Activated CD8-positive, alpha-beta T cell treated with anti-CD3 and anti-CD28 coated beads for 36 hours (primary cell): Measurements from ENCODE around the gene FCRLB. TPM values are rescaled to one million over a fixed set of nuclear protein-coding genes. Genes with fewer than 3 reads are reported as not detected.

Experiments used
- ATAC-seq: fragments of 200-7000 bp; cut with Tn5 transposase; one replicate; pipeline ENCODE4 v1.10.0; 2021; ENCODE audit warnings: mild to moderate bottlenecking, moderate library complexity
- CTCF ChIA-PET: fragments of 350-600 bp; sonication (Branson Sonifier 250); formaldehyde crosslinking; loops from one replicate; lab custom pipeline; 2021; ENCODE audit warnings: antibody characterized with exemption; lab: Charles Lee
- POLR2A ChIA-PET: fragments of 350-600 bp; sonication (Branson Sonifier 250); formaldehyde crosslinking; loops from one replicate; lab custom pipeline; 2021; ENCODE audit warnings: antibody characterized with exemption; lab: Charles Lee
- DNase-seq: peaks from one replicate; pipeline ENCODE4 v3.0.0-alpha.2; 2020
- H3K27ac Mint-ChIP-seq: one replicate; pipeline ENCODE4 v1.8.0; 2021; ENCODE audit warnings: mild to moderate bottlenecking, mixed read lengths
- H3K27me3 Mint-ChIP-seq: one replicate; pipeline ENCODE4 v1.8.0; 2021; ENCODE audit warnings: mixed read lengths
- H3K36me3 Mint-ChIP-seq: one replicate; pipeline ENCODE4 v1.8.0; 2021; ENCODE audit warnings: low read depth, mixed read lengths
- H3K4me1 Mint-ChIP-seq: one replicate; pipeline ENCODE4 v1.8.0; 2021; ENCODE audit warnings: low read depth, mixed read lengths
- H3K4me3 Mint-ChIP-seq: one replicate; pipeline ENCODE4 v1.8.0; 2021; ENCODE audit warnings: mild to moderate bottlenecking, moderate library complexity, mixed read lengths
- H3K9me3 Mint-ChIP-seq: one replicate; pipeline ENCODE4 v1.8.0; 2021; ENCODE audit warnings: mixed read lengths
- intact Hi-C: fragments of 100-400 bp; cut with micrococcal nuclease; formaldehyde crosslinking; loops from one replicate; pipeline ENCODE4 v1.10.0; 2022
- total RNA-seq, 2 experiments: library from RNA; stranded (reverse); gene quantifications; one replicate each; pipeline ENCODE4 v1.2.3, GENCODE V29; 2021
- TF ChIP-seq, protein P1 (sequence below): fragments of 200-600 bp; IDR thresholded peaks from one replicate; pipeline ENCODE4 v1.8.0; 2022; ENCODE audit warnings: antibody characterized with exemption, mild to moderate bottlenecking

FCRLB gene
- total RNA-seq, 2 experiments from 2014 or later = 0.49 to 0.68 TPM

DNA sequence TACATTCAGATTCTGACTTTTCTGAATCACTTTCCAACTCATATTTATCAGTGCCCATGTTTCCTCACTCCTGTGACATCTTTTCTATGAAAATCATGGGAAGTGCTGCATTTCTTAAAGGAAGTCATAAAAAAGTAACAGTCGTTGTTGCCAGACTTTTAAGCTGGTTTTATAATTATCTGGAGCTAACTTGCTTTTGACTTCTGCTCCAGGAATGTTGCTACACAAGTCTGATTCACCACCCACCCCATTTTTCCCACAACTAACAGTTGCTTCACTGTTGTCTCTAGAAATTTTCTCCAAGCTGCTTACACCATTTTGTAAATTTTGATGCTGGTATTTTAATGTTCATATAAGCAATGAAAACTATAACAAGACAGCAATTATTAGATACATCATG lies 12.2 kb downstream of the FCRLB start:
- Mint-ChIP-seq H3K36me3 (no peaks in the 10 kb centered on the region), H3K9me3 (no peaks in the 10 kb centered on the region), H3K4me3 (no peak overlapping the region), H3K27ac (no peak overlapping the region), H3K4me1 (peaks cover 49% of the 10 kb centered on the region), H3K27me3 (peaks cover 3% of the 10 kb centered on the region)
- no peak for DNase-seq
- intact Hi-C loops = loop anchor here (10.0 kb wide), 1 partner anchor 109 kb away; no protein-coding TSS in a partner anchor
- ATAC-seq = no peak
- TF ChIP-seq, protein P1, sequence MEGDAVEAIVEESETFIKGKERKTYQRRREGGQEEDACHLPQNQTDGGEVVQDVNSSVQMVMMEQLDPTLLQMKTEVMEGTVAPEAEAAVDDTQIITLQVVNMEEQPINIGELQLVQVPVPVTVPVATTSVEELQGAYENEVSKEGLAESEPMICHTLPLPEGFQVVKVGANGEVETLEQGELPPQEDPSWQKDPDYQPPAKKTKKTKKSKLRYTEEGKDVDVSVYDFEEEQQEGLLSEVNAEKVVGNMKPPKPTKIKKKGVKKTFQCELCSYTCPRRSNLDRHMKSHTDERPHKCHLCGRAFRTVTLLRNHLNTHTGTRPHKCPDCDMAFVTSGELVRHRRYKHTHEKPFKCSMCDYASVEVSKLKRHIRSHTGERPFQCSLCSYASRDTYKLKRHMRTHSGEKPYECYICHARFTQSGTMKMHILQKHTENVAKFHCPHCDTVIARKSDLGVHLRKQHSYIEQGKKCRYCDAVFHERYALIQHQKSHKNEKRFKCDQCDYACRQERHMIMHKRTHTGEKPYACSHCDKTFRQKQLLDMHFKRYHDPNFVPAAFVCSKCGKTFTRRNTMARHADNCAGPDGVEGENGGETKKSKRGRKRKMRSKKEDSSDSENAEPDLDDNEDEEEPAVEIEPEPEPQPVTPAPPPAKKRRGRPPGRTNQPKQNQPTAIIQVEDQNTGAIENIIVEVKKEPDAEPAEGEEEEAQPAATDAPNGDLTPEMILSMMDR = no peak
- ChIA-PET POLR2A (interaction anchor here (1.3 kb wide), 1 partner anchor 16 kb away, joined by 3 read pairs; the partner anchor contains the start of gene DUSP12), CTCF (interaction anchor here (0.9 to 9.1 kb wide), 2 partner anchors 27 to 245 kb away, joined by 3 to 69 read pairs; no protein-coding TSS in a partner anchor)

DNA sequence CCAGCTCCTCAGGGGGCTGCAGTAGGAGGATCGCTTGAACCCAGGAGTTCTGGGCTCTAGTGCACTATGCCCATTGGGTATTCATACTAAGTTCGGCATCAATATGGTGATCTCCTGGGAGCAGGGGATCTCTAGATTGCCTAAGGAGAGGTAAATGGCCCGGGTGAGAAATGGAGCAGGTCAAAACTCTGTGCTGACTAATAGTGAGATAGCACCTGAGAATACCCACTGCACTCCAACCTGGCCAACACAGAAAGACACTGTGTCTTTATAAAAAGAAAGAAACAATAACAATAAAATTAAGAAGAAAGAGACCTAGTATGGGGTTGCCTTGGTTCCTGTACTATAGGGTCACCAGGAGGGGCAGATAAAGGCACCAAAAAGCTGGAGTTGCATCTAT lies 14.5 kb downstream of the FCRLB start:
- Mint-ChIP-seq H3K27me3 (peaks cover 4% of the 10 kb centered on the region), H3K9me3 (no peaks in the 10 kb centered on the region), H3K36me3 (no peaks in the 10 kb centered on the region), H3K4me3 (no peak overlapping the region), H3K4me1 (peaks cover 44% of the 10 kb centered on the region), H3K27ac (no peak overlapping the region)
- no peak for ATAC-seq
- DNase-seq = no peak
- POLR2A ChIA-PET = no interaction called here
- intact Hi-C loops = loop anchor here (5.0 to 10.0 kb wide), 2 partner anchors 89 to 111 kb away; no protein-coding TSS in a partner anchor
- TF ChIP-seq, protein P1 = no peak
- CTCF ChIA-PET = interaction anchor here (1.3 to 9.1 kb wide), 2 partner anchors 14 to 247 kb away, joined by 4 to 69 read pairs; partner anchors contain the start of gene DUSP12

DNA sequence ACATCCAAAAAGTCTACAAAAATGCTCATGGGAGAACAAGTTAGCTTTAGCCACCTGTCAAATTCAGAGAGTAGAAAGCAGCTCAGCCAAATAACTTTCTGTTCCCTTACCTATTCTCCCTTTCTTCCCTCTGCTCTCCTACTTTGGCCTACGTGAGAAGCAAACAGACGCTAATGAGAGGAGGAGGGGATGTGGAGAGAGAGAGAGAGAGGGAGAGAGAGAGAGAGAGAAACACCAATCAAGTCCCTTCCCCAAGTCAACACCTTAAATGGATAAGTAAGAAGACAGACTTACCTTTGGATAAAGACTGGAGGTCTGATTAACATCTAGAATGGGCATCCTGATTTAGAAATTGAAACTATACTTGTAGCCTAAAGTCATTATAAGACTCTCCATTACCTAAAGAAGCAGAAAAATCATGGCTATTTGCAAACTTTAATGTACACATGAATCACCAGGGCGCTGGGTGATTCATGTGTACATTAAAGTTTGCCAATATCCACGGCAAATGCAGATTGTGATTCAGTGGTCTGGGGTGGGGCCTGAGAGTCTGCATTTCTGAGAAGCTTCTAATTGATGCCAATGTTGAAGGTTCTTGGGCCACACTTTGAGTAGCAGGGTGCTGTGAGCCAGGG lies 15.1 kb downstream of the FCRLB start:
- ChIA-PET CTCF (interaction anchor here (0.7 to 9.1 kb wide), 6 partner anchors 9 to 252 kb away, joined by 3 to 69 read pairs (median 26); partner anchors contain the start of gene DUSP12), POLR2A (no interaction called here)
- peaks cover 40% of the 10 kb centered on the region for H3K4me1 Mint-ChIP-seq
- no peaks in the 10 kb centered on the region for H3K36me3 Mint-ChIP-seq
- TF ChIP-seq, protein P1 = no peak
- H3K27ac Mint-ChIP-seq = no peak overlapping the region
- peak; percentile 64 for DNase-seq
- H3K27me3 Mint-ChIP-seq = peaks cover 4% of the 10 kb centered on the region
- intact Hi-C loops = loop anchor here (5.0 to 10.0 kb wide), 2 partner anchors 89 to 112 kb away; no protein-coding TSS in a partner anchor
- peak; percentile 27 for ATAC-seq
- no peak overlapping the region for H3K4me3 Mint-ChIP-seq
- no peaks in the 10 kb centered on the region for H3K9me3 Mint-ChIP-seq

DNA sequence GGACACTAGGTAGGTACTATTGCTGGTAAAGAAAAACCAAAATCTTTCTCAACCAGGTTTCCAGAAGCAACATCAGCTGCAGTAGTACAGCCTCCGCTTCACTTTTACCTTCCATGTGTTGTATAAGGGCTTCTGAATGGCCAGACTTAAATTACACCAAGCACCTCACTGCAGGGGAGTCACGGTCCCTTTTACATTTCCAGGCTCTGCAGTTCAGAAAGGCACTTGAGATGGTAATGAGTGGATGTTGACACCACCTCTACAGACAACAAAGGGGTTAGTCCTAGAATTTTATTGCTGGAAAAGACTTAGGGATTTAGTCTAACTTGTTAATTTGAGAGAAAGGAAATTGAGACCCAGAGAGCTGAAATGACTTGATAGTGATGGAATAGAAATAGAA lies 16.3 kb downstream of the FCRLB start:
- no peak overlapping the region for H3K27ac Mint-ChIP-seq
- ATAC-seq (no peak), DNase-seq (no peak)
- CTCF ChIA-PET = interaction anchor here (0.6 to 9.1 kb wide), 10 partner anchors 10 to 254 kb away, joined by 3 to 69 read pairs (median 6); partner anchors contain the start of gene DUSP12
- intact Hi-C loops = loop anchor here (5.0 to 10.0 kb wide), 2 partner anchors 90 to 113 kb away; no protein-coding TSS in a partner anchor
- H3K27me3 Mint-ChIP-seq = peaks cover 3% of the 10 kb centered on the region
- no peaks in the 10 kb centered on the region for H3K9me3 Mint-ChIP-seq
- H3K36me3 Mint-ChIP-seq = no peaks in the 10 kb centered on the region
- POLR2A ChIA-PET = interaction anchor here (0.9 kb wide), 1 partner anchor 11 kb away, joined by 3 read pairs; no protein-coding TSS in a partner anchor
- H3K4me1 Mint-ChIP-seq = peaks cover 40% of the 10 kb centered on the region
- TF ChIP-seq, protein P1 = no peak
- no peak overlapping the region for H3K4me3 Mint-ChIP-seq
